Liver (tissue), 3 donors: Measurements from ENCODE around the gene HOMER1.

Source experiments
- ATF3 ChIP-seq: IDR thresholded peaks from 2 replicates; pipeline ENCODE4 v1.6.1; 2016; ENCODE audit warnings: antibody characterized with exemption
- CTCF ChIP-seq: fragments of 150-350 bp; IDR thresholded peaks from 2 replicates; pipeline ENCODE4 v1.5.1; 2017; ENCODE audit warnings: improper control_type of control experiment, low read depth, low read length; ENCODE audit not compliant: missing input control
- EGR1 ChIP-seq, 2 donors: IDR thresholded peaks; 2 replicates each; pipeline ENCODE4 v1.6.1; 2016 to 2018; ENCODE audit warnings: antibody characterized with exemption in 2 of 2, low read depth in 2 of 2
- FOXA1 ChIP-seq: IDR thresholded peaks from 2 replicates; pipeline ENCODE4 v1.6.1; 2016; ENCODE audit warnings: antibody characterized with exemption
- GABPA ChIP-seq, 2 donors: IDR thresholded peaks in 1 of 2; conservative IDR thresholded peaks in 1 of 2; 2 replicates each; pipeline ENCODE4 v1.6.1; 2016; ENCODE audit warnings: antibody characterized with exemption in 2 of 2, mild to moderate bottlenecking in 1 of 2, moderate library complexity in 1 of 2
- HNF4G ChIP-seq: IDR thresholded peaks from 2 replicates; pipeline ENCODE4 v1.6.1; 2016; ENCODE audit warnings: antibody characterized with exemption
- JUND ChIP-seq, 2 donors: IDR thresholded peaks; 2 replicates each; pipeline ENCODE4 v1.6.1; 2016; ENCODE audit warnings: antibody characterized with exemption in 2 of 2
- REST ChIP-seq: IDR thresholded peaks from 2 replicates; pipeline ENCODE4 v1.6.1; 2016; ENCODE audit warnings: antibody characterized with exemption, mild to moderate bottlenecking
- RXRA ChIP-seq, 2 donors: IDR thresholded peaks; 2 replicates each; pipeline ENCODE4 v1.6.1; 2017 to 2018; ENCODE audit warnings: antibody characterized with exemption in 2 of 2, mild to moderate bottlenecking in 1 of 2
- SP1 ChIP-seq: IDR thresholded peaks from 2 replicates; pipeline ENCODE4 v1.6.1; 2018; ENCODE audit warnings: antibody characterized with exemption, mild to moderate bottlenecking
- TAF1 ChIP-seq: conservative IDR thresholded peaks from 2 replicates; pipeline ENCODE4 v1.6.1; 2016; ENCODE audit warnings: antibody characterized with exemption, mild to moderate bottlenecking
- YY1 ChIP-seq: IDR thresholded peaks from 2 replicates; pipeline ENCODE4 v1.6.1; 2016; ENCODE audit warnings: antibody characterized with exemption, mild to moderate bottlenecking
- ZBTB33 ChIP-seq: IDR thresholded peaks from 2 replicates; pipeline ENCODE4 v1.6.1; 2016; ENCODE audit warnings: antibody characterized with exemption
- donor health status: healthy.
- donor health status: healthy.

- no peak for TF ChIP-seq CTCF
- TF ChIP-seq ATF3 = no peak
- no peak for TF ChIP-seq REST
- no peak for TF ChIP-seq SP1
- no peak for TF ChIP-seq JUND (IDR thresholded peaks at IDR 0.05)
- no peak for TF ChIP-seq EGR1 (IDR thresholded peaks at IDR 0.05; ENCODE audit: low read depth in 2 of 2)
- no peak for TF ChIP-seq RXRA (IDR thresholded peaks at IDR 0.05)
- no peak for TF ChIP-seq HNF4G
- TF ChIP-seq YY1 = no peak
- TF ChIP-seq ZBTB33 = no peak
- no peak for TF ChIP-seq GABPA (IDR thresholded peaks at IDR 0.05 in 1 of 2, conservative IDR thresholded peaks at IDR 0.05 in 1 of 2)
- no peak for TF ChIP-seq TAF1
- TF ChIP-seq FOXA1 = no peak
These were observed 47.6 kb upstream of the HOMER1 start for GRCh38 chr5:79561525-79561893.
